Embryonic facial prominence (tissue), 1 donor: ENCODE measurements around the gene CPEB3.
"Not testable (repeated sequence)": the region's sequence is repeated elsewhere in the genome, so short reads cannot be mapped to it uniquely, and the experiment has no call there.

ENCODE experiments used
- DNase-seq: peaks from one replicate; pipeline ENCODE4 v3.0.0-alpha.2; 2016; ENCODE audit errors: extremely low spot score

The CPEB3 gene

DNA sequence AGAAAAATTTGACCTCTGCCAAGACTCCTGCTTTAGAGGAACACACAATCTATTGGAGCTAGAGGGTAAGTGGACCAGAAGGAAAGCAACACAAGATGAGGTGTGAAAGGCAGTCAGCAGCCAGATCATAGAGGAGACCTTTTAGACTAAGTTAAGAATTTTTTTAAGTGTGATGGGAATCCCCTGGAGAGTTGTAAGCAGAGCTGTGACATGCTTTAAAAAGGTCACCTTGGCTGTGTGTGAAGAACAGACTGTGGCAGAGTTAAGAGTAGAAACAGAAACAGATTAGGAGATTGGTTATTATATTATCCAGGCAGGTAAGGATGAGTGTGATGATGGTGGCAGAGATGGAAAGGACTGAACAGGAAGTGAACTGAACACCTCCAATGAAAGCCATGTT, 23.5 kb downstream of the CPEB3 start:
- no peak for DNase-seq

DNA sequence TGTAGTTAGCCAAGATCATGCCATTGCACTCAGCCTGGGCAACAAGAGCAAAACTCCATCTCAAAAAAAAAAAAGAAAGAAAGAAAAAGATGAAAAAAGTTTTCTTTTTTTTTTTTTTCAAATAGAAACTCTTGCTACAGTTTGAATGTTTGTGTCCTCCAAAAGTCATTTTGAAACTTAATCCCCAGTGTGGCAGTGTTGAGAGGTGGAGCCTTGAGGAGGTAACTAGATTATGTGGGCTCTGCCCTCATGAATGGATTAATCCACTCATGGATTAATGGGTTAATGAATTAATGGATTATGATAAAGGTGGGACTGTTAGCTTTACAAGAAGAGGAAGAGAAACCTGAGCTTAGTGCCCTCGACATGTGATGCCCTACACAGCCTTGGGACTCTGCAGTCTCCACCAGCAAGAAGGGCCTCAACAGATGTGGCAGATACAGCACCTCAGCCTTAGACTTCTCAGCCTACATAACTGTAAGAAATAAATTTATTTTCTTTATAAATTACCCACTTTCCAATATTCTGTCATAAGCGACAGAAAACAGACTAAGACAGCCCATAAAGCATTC, 25.1 kb downstream of the CPEB3 start:
- DNase-seq, result no peak

GRCh38 chr10:92264249-92264648, 26.6 kb downstream of the CPEB3 start:
- no peak for DNase-seq

- no peak for DNase-seq
These were observed 27.5 kb downstream of the CPEB3 start for GRCh38 chr10:92263396-92263795.

- no peak for DNase-seq
These were observed 42.3 kb downstream of the CPEB3 start for GRCh38 chr10:92248566-92248965.

- DNase-seq, result no peak
These were observed 46.1 kb downstream of the CPEB3 start for GRCh38 chr10:92244796-92245195.

DNA sequence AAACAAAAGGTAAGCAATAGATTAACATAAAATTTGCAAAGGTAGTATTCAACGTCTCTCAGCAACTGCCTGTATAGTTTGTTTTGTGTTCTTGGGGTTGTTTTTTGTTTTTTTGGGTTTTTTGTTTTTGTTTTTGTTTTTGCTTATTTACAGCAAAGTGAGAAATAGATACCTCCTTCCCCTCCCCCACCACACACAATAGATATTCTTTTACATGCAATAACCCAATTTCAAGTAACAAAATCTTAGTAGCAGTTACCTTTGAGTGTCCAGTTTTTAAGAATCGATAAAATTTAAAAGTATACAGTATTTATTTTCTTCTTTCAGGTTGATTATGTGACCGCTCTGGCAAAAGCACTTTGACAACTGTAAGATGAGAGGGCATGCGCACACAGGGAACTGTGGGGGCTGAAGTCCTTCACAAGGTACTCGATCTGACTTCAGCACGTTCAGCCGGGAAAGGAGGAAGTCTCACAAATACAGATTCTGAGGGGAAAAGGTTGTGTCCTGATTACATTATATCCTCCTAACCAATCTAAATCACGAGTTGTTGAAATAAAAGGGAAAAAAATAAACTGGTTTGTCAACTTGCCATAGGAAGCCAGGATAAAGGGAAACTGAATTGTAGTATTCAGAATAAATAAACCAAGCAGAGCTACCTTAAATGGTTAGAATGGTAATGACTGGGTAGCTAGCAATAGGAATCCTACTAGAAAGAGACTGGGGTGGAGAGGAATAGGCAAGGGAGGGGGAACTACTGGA, 47.8 kb downstream of the CPEB3 start:
- DNase-seq, result peak; percentile 40

DNA sequence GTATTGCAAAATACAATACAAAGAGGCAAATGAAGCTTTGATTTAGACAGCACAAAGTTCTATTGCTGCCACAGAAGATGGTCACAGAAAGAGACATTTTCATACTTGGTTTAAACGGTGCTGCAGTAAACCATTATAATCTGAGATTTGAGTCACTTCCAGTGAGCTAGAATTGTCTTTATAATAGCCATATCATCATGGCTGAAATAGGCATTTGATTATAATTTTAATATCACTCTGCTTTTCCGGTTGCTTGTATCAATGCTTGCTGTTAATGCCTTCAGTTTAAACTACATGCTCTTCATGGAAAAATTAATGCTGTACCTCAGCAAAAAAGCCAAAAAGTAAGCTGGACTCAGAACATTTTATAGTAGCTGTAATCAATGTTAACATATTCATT, 48.5 kb downstream of the CPEB3 start:
- no peak for DNase-seq

- no peak for DNase-seq
These were observed 49.4 kb downstream of the CPEB3 start for GRCh38 chr10:92241501-92241900.

DNA sequence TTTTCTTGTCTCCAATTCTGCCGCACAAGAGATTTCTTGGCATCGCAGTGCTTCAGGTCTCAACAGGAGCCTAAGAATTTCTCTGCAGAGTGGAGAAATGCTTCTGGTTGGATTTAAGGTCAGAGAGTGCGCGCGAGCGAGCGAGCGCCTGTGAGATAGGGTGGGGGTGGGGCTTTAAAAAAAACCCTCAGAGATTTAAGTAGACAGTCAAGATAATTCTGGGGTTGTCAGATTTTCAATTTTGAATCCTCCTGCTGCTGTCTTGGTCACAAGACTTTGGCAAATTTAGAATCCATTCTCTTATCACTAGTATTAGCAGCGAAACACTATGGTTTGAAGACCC, 49.7 kb downstream of the CPEB3 start:
- DNase-seq, result no peak

DNA sequence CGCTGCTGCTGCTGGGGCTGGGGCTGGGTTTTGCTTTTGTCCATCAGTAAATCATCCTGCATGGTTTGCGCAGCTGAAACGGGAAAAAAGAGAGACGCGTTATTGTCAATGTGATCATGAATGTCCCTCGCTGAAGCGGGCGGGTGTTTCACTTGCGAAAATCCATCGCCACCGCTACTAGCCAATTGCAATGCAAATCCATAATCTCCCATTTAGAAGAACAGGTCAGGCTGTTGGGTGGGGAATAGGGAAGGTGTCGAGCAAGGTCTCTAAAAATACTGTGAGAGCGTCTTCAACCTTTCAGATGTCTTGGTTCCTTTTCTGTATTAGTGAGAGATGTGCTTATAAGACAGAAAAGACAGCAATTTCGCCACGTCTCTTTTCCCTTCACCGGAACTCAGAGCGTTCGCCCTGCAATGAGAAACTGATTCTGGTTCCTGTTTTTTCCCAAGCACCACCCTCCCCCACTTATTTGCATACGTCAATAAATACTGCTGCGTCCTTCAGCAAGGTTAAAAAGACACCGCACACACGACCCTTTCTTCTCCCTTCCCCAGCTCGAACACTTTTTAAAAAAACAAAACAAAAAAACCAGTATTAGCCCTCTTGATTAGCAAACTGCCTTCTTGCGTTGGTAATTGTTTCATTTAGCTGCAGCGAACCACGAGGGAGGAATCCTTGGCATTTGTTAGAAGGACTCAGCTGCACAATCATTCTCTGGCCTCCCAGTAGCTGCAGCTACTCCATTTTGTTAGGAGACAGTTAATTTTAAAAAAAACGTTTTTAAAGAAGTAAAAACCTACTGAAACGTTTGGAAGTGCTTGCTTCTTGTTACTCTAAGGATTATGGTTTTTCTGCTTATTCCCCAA, 50.4 kb downstream of the CPEB3 start:
- no peak for DNase-seq

- no peak for DNase-seq
These were observed 51.1 kb downstream of the CPEB3 start for GRCh38 chr10:92239600-92240288.

- no peak for DNase-seq
These were observed 51.7 kb downstream of the CPEB3 start for GRCh38 chr10:92239151-92239599.

DNA sequence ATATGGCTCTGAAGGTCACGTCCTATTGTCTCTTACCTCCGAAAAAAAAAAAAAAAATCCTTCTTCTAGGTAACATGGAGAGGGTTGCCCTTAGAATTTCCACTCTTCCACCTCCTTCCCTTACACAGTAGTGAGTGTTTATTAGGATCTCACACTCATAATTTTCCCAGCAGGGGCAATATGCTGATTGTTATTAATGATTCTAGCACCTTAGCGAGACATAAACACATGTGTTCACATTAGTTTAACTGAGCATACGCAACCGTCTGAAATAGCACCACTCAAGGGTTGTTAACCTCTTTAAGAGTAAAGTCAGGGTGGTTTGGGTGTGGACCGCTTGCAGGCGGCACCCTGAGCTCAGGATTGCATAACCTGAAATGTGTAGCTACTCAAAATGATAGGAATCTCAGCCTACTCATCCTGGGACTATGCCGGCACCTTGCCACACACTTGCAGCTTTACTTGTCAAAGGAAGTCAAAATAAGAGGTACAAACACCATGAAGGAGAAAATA, 52.2 kb downstream of the CPEB3 start:
- no peak for DNase-seq

GRCh38 chr10:92238054-92238585, 52.8 kb downstream of the CPEB3 start:
- no peak for DNase-seq

DNA sequence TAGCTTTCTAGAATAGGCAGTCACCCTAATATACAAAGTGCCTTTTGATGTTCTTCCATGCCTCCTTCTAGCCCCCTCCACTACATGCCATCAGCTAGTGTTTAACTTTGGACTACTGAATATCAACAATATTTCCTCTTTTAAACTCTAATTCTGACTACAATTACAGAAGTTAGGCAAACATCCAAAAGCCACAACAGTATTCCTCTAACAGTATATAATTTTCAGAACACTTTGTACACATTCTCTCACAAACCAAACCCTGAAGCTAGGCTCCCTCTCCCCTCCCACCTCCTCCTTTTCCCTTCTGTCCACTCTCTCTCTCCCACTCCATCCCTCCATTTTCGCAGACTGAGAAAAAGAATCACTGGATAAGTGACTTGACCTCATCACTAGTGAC, 59.7 kb downstream of the CPEB3 start:
- no peak for DNase-seq

DNA sequence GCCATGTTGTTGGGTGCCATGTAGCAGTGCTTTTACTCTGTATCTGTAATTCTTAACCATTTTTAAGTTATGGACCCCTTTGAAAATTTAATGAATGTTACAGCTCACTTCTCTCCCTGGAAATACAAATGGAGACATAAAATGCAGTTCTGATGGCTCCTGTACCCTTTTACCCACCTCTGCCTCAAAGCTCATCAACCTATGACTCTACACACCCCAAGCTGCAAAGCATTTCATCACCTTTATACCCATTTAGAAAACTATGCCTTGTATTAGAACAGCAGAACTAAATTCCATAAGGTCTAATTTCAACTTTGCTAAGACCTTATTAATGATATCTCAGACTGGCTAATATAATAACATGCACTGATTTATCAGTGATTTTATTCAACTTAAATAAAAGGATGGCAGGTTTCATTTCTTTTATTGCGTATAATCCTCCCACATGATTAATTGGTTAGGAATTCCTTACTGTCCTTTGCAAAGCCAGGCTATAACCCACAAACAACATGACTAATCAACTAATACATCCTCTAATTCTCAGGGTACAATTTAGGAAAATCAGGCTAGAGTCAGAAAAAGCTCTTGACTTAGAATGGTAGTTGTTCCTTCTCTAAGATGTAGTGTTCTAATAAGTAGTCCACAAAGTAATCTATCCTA, 68.1 kb downstream of the CPEB3 start:
- DNase-seq, result no peak

DNA sequence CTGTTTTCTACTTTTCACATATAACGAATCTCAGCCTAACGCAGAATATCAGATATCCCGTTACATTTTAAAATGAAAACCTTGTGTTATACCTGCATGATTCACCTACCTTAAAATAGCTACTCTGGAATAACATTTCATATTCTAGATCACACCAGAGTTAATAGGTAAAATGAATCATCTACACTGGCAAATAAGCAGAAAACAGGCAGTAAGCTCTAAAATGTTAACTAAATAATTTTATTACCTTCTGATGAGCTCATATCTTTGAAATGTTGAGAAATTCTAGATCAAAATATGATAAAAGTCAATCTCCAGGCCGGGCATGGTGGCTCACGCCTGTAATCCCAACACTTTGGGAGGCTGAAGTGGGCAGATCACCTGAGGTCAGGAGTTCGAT, 71.3 kb downstream of the CPEB3 start:
- DNase-seq, result no peak

DNA sequence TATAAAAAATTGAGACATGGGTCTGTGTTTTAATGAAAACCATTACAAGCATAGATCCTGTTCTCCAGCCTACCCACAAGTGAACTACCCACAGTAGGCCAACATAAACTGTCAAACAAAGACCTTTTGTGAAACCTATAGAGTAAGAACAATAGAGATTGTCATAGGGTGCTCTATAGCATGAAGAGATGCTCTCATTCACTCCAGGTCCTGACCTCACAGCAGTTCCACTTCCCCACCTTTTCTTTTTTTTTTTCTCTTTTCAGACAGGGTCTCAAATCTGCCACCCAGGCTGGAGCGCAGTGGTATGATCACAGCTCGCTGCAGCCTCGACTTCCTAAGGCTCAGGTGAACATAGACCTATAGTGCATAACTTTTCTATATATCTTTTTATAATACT, 72.3 kb downstream of the CPEB3 start:
- DNase-seq, result no peak

DNA sequence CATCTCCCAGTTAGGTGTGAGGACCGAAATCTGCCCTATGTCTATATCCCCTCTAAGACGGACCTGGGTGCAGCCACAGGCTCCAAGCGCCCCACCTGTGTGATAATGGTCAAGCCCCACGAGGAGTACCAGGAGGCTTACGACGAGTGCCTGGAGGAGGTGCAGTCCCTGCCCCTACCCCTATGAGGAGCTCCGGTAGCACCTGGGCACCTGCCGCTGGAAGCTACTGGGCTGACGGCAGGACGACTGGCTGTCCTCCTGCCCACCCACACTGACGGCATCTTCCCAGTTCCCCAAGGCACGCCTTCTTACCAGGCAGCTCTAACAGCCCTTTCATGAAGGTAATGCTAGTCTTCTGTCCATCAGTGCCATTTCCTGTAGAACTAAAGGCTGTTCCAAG, 74.3 kb downstream of the CPEB3 start:
- not testable (repeated sequence) for DNase-seq

DNA sequence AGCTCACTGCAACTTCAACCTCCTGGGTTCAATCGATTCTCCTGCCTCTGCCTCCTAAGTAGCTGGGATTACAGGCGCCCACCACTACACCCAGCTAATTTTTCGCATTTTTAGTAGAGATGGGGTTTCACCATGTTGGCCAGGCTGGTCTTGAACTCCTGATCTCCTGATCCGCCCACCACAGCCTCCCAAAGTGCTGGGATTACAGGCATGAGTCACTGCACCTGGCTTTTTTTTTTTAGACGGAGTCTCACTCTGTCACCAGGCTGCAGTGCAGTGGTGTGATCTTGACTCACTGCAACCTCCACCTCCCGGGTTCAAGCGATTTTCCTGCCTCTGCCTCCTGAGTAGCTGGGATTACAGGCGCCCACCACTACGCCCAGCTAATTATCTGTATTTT, 75.7 kb downstream of the CPEB3 start:
- not testable (repeated sequence) for DNase-seq
